ENCODE measurements around the gene FBXO46. TPM values are rescaled to one million over a fixed set of nuclear protein-coding genes. Genes with fewer than 3 reads are reported as not detected.
A peak's percentile ranks its signal among the peaks of the same experiment; 100 is the strongest.

The FBXO46 gene
- polyA plus RNA-seq, 2 of the 4 experiments (the other 2 are of a cell fraction), result 4.9 to 12.7 TPM

- no peak for TF ChIP-seq E2F6 (IDR thresholded peaks at IDR 0.05; ENCODE audit: borderline replicate concordance, low read depth)
Observed at GRCh38 chr19:45701676-45702075, 29.0 kb downstream of the FBXO46 start (continued).

DNA sequence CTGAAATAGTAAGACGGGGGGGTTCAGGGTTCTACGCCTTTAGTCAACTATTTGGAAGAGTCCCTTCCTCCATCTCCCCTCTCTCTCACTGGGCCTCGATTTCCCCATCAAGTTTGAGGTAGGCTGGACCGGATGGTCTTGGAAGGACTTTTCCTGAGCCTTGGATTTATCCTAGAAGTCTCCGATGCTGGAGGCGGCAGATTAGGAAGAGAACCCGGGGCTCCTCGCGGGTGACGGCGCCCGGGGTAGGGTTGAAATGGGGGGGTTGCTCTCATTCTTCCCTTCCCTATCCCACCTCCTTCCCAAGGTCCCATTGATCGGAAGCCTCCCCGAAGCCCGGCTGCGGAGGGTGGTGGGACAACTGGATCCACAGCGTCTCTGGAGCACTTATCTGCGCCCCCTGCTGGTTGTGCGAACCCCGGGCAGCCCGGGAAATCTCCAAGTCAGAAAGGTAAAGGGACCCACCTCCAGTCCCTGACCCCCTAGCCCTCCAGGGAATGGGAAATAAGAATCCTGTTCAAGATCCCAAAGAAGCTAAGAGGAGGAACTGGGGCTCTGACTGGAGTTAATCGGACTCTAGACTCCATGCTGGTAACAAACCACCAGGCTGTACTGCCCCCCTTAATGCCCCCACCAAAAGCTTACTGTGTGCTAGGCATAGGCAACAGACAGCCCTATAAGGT is 37.4 kb downstream of the FBXO46 start:
- 2% methylated on average over 22 of the region's 22 CpGs for WGBS (ENCODE audit: missing lambda C conversion rate)
- DNase-seq (ENCODE audit: low read depth in 1 of 2, low spot score in 1 of 2) (peak; percentile 81 to 94), ATAC-seq (peak; percentile 55 to 58), FAIRE-seq (no peak)
- ChIA-PET POLR2A (interaction anchor here (0.6 to 4.6 kb wide), 13 partner anchors 8 to 515 kb away, joined by 3 to 68 read pairs (median 5); partner anchors contain the start of genes SIX5 and TRAPPC6A), CTCF (interaction anchor here (0.6 to 8.0 kb wide), 55 partner anchors 12 to 254 kb away, joined by 3 to 160 read pairs (median 4); partner anchors contain the start of genes DMPK, DMWD, EML2 and FBXO46)
- Histone ChIP-seq H3K27ac (peak overlapping the region; percentile 76 to 87), H3K4me1 (peaks cover 17% of the 10 kb centered on the region), H3K4me3 (peak overlapping the region; percentile 82), H3K9me3 (no peaks in the 10 kb centered on the region), H3K4me2 (peak overlapping the region; percentile 93)
- TF ChIP-seq, protein P1, sequence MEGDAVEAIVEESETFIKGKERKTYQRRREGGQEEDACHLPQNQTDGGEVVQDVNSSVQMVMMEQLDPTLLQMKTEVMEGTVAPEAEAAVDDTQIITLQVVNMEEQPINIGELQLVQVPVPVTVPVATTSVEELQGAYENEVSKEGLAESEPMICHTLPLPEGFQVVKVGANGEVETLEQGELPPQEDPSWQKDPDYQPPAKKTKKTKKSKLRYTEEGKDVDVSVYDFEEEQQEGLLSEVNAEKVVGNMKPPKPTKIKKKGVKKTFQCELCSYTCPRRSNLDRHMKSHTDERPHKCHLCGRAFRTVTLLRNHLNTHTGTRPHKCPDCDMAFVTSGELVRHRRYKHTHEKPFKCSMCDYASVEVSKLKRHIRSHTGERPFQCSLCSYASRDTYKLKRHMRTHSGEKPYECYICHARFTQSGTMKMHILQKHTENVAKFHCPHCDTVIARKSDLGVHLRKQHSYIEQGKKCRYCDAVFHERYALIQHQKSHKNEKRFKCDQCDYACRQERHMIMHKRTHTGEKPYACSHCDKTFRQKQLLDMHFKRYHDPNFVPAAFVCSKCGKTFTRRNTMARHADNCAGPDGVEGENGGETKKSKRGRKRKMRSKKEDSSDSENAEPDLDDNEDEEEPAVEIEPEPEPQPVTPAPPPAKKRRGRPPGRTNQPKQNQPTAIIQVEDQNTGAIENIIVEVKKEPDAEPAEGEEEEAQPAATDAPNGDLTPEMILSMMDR (IDR thresholded peaks at IDR 0.05), result peak; percentile 96
- peak; percentile 28; the same call in 1 of the 2 replicates for TF ChIP-seq RCOR1 (IDR thresholded peaks at IDR 0.05; ENCODE audit: low read depth, low read length)
- TF ChIP-seq NR3C1 (IDR thresholded peaks at IDR 0.05), result no peak
- no peak for TF ChIP-seq ESRRA (IDR thresholded peaks at IDR 0.05; ENCODE audit: borderline replicate concordance, low read length)
- TF ChIP-seq SMC3 (IDR thresholded peaks at IDR 0.05), result peak; percentile 84
- TF ChIP-seq HOXB13 (CRISPR knock-in tag; IDR thresholded peaks at IDR 0.05; ENCODE audit: low read depth), result no peak
- TF ChIP-seq RAD21 (conservative IDR thresholded peaks at IDR 0.05 in 1 of 2, IDR thresholded peaks at IDR 0.05 in 1 of 2), result peak; percentile 65 to 67; a peak in 4 of 5 replicates
- TF ChIP-seq MAX (IDR thresholded peaks at IDR 0.05), result no peak

GRCh38 chr19:45692187-45693105 is 38.2 kb downstream of the FBXO46 start, which contains the start of gene QPCTL:
Gene QPCTL, plus strand, starts transcription at chr19:45692666. Its CDS starts 38 bp downstream, at chr19:45692704.
- H3K4me2 ChIP-seq, result peak within 1 kb of the TSS; percentile 94
- WGBS (ENCODE audit: missing lambda C conversion rate), result under 1% methylated on average over 54 of the region's 70 CpGs
- FAIRE-seq (peak; percentile 100), DNase-seq (ENCODE audit: low read depth in 1 of 2, low spot score in 1 of 2) (peak; percentile 99 to 100), ATAC-seq (peak; percentile 91 to 96)
- ChIA-PET CTCF (interaction anchor here (0.6 to 8.0 kb wide), 40 partner anchors 12 to 1152 kb away, joined by 3 to 160 read pairs (median 4); partner anchors contain the start of genes DMWD, FBXO46 and SIX5), POLR2A (interaction anchor here (0.6 to 4.6 kb wide), 21 partner anchors 8 to 514 kb away, joined by 3 to 68 read pairs (median 6); partner anchors contain the start of genes FBXO46, SIX5 and TRAPPC6A)
- no peaks in the 10 kb centered on the region for H3K9me3 ChIP-seq
- H3K27ac ChIP-seq, result peak within 1 kb of the TSS; percentile 88 to 91
- H3K4me3 ChIP-seq, result peak within 1 kb of the TSS; percentile 82
- peaks cover 13% of the 10 kb centered on the region for H3K4me1 ChIP-seq
- TF ChIP-seq ESRRA (IDR thresholded peaks at IDR 0.05; ENCODE audit: borderline replicate concordance, low read length) (no peak), EHF (CRISPR knock-in tag; IDR thresholded peaks at IDR 0.05) (no peak), NPAS2 (CRISPR knock-in tag; IDR thresholded peaks at IDR 0.05; ENCODE audit: borderline replicate concordance) (no peak), POLR2AphosphoS2 (conservative IDR thresholded peaks at IDR 0.05; ENCODE audit: low read length) (no peak), CBX2 (IDR thresholded peaks at IDR 0.05; ENCODE audit: borderline replicate concordance, low read depth) (no peak), JUN (IDR thresholded peaks at IDR 0.05) (peak in 1 of 2 experiments; percentile 12; a peak in 2 of 5 replicates), ZC3H11A (IDR thresholded peaks at IDR 0.05) (0 out of 2 replicates have a peak, but pooled peaks have one; percentile 4), GATA3 (IDR thresholded peaks at IDR 0.05; ENCODE audit: borderline replicate concordance) (peak; percentile 25; the same call in 1 of the 2 replicates), EHMT2 (IDR thresholded peaks at IDR 0.05; ENCODE audit: low read depth) (no peak), FOXS1 (CRISPR knock-in tag; IDR thresholded peaks at IDR 0.05) (no peak), POLR2A (IDR thresholded peaks at IDR 0.05; ENCODE audit: low read length) (peak; percentile 93), KDM1A (IDR thresholded peaks at IDR 0.05; ENCODE audit: low read depth) (no peak), PHF8 (IDR thresholded peaks at IDR 0.05; ENCODE audit: borderline replicate concordance, low read depth) (peak; percentile 96), HES2 (IDR thresholded peaks at IDR 0.05) (no peak), MAX (IDR thresholded peaks at IDR 0.05) (0 out of 2 replicates have a peak, but pooled peaks have one; percentile 83), SMC3 (IDR thresholded peaks at IDR 0.05) (no peak), MYC (IDR thresholded peaks at IDR 0.05; ENCODE audit: borderline replicate concordance, low read length) (peak; percentile 85; the same call in 1 of the 2 replicates)
- TF ChIP-seq, protein P2, sequence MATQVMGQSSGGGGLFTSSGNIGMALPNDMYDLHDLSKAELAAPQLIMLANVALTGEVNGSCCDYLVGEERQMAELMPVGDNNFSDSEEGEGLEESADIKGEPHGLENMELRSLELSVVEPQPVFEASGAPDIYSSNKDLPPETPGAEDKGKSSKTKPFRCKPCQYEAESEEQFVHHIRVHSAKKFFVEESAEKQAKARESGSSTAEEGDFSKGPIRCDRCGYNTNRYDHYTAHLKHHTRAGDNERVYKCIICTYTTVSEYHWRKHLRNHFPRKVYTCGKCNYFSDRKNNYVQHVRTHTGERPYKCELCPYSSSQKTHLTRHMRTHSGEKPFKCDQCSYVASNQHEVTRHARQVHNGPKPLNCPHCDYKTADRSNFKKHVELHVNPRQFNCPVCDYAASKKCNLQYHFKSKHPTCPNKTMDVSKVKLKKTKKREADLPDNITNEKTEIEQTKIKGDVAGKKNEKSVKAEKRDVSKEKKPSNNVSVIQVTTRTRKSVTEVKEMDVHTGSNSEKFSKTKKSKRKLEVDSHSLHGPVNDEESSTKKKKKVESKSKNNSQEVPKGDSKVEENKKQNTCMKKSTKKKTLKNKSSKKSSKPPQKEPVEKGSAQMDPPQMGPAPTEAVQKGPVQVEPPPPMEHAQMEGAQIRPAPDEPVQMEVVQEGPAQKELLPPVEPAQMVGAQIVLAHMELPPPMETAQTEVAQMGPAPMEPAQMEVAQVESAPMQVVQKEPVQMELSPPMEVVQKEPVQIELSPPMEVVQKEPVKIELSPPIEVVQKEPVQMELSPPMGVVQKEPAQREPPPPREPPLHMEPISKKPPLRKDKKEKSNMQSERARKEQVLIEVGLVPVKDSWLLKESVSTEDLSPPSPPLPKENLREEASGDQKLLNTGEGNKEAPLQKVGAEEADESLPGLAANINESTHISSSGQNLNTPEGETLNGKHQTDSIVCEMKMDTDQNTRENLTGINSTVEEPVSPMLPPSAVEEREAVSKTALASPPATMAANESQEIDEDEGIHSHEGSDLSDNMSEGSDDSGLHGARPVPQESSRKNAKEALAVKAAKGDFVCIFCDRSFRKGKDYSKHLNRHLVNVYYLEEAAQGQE (IDR thresholded peaks at IDR 0.05), result peak; percentile 24; the same call in 1 of the 2 replicates
